Astrocyte (in vitro differentiated cells and primary cell): ENCODE results near the gene AQP12A.

ENCODE experiments used
- CTCF ChIP-seq: IDR thresholded peaks from 2 replicates; pipeline ENCODE4 v1.5.1; 2011; ENCODE audit warnings: low read depth, mild to moderate bottlenecking, inconsistent platforms, low read length, moderate library complexity; ENCODE audit not compliant: insufficient read depth
- EZH2 ChIP-seq: IDR thresholded peaks from 2 replicates; pipeline ENCODE4 v1.6.1; 2012; ENCODE audit warnings: mild to moderate bottlenecking, low read length, inconsistent platforms; ENCODE audit not compliant: insufficient read depth

DNA sequence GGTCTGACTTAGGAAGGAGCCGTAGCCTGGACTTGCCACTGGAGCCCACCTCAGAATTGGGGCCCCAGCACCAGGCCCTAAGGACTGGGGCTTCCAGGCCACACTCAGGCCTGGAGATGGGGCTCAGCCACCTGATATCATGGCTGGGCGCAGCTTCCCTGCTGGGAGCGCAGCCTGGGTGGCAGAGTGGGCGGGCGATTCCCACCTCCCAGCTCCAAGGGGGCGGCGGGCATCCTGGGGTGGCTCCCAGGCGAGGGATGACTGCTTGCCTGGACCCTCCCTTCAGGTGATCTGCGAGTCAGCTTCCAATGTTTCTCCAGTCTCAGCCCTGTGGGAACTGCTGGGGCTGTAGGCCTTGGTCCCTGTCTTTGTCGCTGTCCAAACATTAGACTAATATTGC, 46.3 kb upstream of the AQP12A start:
- no peak for TF ChIP-seq EZH2
- TF ChIP-seq CTCF = no peak
